SK-N-MC (cell line): ENCODE data around the gene GNAT2.

ENCODE experiments used
- EZH2 ChIP-seq: fragments of 200-600 bp; sonication (generic); IDR thresholded peaks from one replicate; pipeline ENCODE4 v1.6.1; 2017; ENCODE audit warnings: antibody characterized with exemption
- FOXP2 ChIP-seq: optimal IDR thresholded peaks from 2 replicates; pipeline ENCODE3; 2011; ENCODE audit warnings: mild to moderate bottlenecking, moderate library complexity; ENCODE audit not compliant: insufficient read depth; ENCODE audit errors: extremely low read length, control extremely low read depth
- POLR2AphosphoS5 ChIP-seq: IDR thresholded peaks from 2 replicates; pipeline ENCODE4 v1.6.1; 2012; ENCODE audit warnings: mild to moderate bottlenecking, low read depth, low read length, borderline replicate concordance

DNA sequence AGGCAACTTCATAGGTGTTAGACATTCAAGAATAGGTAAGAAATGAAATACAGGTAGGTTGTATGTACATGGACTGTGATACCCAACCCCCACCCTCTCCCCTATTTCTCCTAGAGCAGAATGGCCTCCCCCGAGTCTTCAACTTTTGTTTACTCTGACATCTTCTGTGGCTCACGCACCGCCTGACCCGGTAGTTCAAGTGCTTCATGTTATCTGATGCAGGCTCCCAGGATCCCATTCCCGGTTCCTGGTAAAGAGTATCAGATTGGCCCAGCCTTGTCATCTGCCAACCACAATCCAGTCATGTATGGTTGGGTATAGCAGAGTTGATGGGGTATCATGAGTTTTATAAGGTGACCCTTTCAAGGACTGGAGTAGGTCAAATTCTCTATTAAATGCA lies 61.9 kb downstream of the GNAT2 start:
- TF ChIP-seq POLR2AphosphoS5 (no peak), EZH2 (no peak), FOXP2 (no peak)
